ENCODE data around the gene HLA-DPA1. TPM values are rescaled to one million over a fixed set of nuclear protein-coding genes. Genes with fewer than 3 reads are reported as not detected.

Gene HLA-DPA1
- total RNA-seq, 1 donor from 2014 or later = 600 TPM

- ATAC-seq = peak; percentile 28 to 74
- Histone ChIP-seq H3K4me1 (peaks cover 48% of the 10 kb centered on the region), H3K27me3 (ENCODE audit: low read depth) (no peaks in the 10 kb centered on the region), H3K27ac (peak overlapping the region; percentile 77), H3K4me3 (peak overlapping the region; percentile 50), H3K36me3 (peaks cover 28% of the 10 kb centered on the region), H3K9me3 (no peaks in the 10 kb centered on the region)
- no peak for TF ChIP-seq CTCF (IDR thresholded peaks at IDR 0.05)
- DNase-seq = peak; percentile 74
- intact Hi-C loops (cut with DNase I) = loop anchor here (10.0 kb wide), 1 partner anchor 66 kb away; no protein-coding TSS in a partner anchor
Observed at GRCh38 chr6:33080127-33081089, 7.0 kb upstream of the HLA-DPA1 start.

GRCh38 chr6:33079580-33079979, 6.1 kb upstream of the HLA-DPA1 start:
- DNase-seq = no peak
- no peak for TF ChIP-seq CTCF (IDR thresholded peaks at IDR 0.05)
- no peaks in the 10 kb centered on the region for H3K27me3 ChIP-seq (ENCODE audit: low read depth)
- no peaks in the 10 kb centered on the region for H3K9me3 ChIP-seq
- peaks cover 53% of the 10 kb centered on the region for H3K4me1 ChIP-seq
- H3K36me3 ChIP-seq = peaks cover 19% of the 10 kb centered on the region
- intact Hi-C loops (cut with DNase I) = no loop called here
- no peak for ATAC-seq
- peak overlapping the region; percentile 77 for H3K27ac ChIP-seq
- H3K4me3 ChIP-seq = no peak overlapping the region

GRCh38 chr6:33078919-33079521, 5.6 kb upstream of the HLA-DPA1 start:
- no peak for TF ChIP-seq CTCF (IDR thresholded peaks at IDR 0.05)

GRCh38 chr6:33078442-33078841, 5.0 kb upstream of the HLA-DPA1 start:
- H3K9me3 ChIP-seq = no peaks in the 10 kb centered on the region
- H3K27ac ChIP-seq = no peak overlapping the region
- peaks cover 8% of the 10 kb centered on the region for H3K36me3 ChIP-seq
- intact Hi-C loops (cut with DNase I) = no loop called here
- no peak for TF ChIP-seq CTCF (IDR thresholded peaks at IDR 0.05)
- ATAC-seq (no peak), DNase-seq (no peak)
- H3K27me3 ChIP-seq (ENCODE audit: low read depth) = no peaks in the 10 kb centered on the region
- H3K4me3 ChIP-seq = no peak overlapping the region
- peaks cover 53% of the 10 kb centered on the region for H3K4me1 ChIP-seq

More at GRCh38 chr6:33078919-33079521, 5.6 kb upstream of the HLA-DPA1 start:
- Histone ChIP-seq H3K27me3 (ENCODE audit: low read depth) (no peaks in the 10 kb centered on the region), H3K27ac (no peak overlapping the region), H3K9me3 (no peaks in the 10 kb centered on the region), H3K36me3 (peaks cover 14% of the 10 kb centered on the region), H3K4me1 (peaks cover 53% of the 10 kb centered on the region), H3K4me3 (no peak overlapping the region)
- no peak for ATAC-seq
- no peak for DNase-seq
- intact Hi-C loops (cut with DNase I) = no loop called here

GRCh38 chr6:33077908-33078307, 4.5 kb upstream of the HLA-DPA1 start:
- ATAC-seq = no peak
- no peaks in the 10 kb centered on the region for H3K27me3 ChIP-seq (ENCODE audit: low read depth)
- TF ChIP-seq CTCF (IDR thresholded peaks at IDR 0.05) = no peak
- peak; percentile 64 for DNase-seq
- H3K36me3 ChIP-seq = peaks cover 3% of the 10 kb centered on the region
- H3K4me3 ChIP-seq = peak overlapping the region; percentile 68
- H3K27ac ChIP-seq = no peak overlapping the region
- peaks cover 51% of the 10 kb centered on the region for H3K4me1 ChIP-seq
- H3K9me3 ChIP-seq = no peaks in the 10 kb centered on the region
- intact Hi-C loops (cut with DNase I) = no loop called here

Data from lower lobe of right lung (tissue), 2 donors.